ENCODE results near the gene CORT. TPM values are rescaled to one million over a fixed set of nuclear protein-coding genes. Genes with fewer than 3 reads are reported as not detected.

The CORT gene
- total RNA-seq, 2 experiments from 2014 or later: 0.36 TPM; not detected in 1

DNA sequence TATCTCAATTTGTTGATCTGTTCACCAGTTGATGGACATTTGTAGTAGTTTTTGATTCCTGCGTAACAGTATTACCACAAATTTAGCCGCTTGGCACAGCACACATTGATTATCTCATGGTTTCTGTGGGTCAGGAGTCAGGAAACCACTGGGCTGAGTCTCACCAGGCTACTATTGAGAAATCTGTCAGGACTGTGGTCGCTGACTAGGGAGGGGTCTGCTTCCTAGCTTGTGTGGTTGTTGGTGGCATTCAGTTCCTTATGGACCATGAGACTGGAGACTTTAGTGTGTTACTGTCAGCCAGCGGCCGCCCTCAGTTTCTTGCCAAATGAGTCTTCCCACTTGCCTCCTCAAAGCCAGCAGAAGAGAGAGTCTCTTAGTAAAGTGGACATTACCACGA, 34.7 kb downstream of the CORT start:
- CTCF ChIA-PET: interaction anchor here (2.9 kb wide), 1 partner anchor 10 kb away, joined by 26 read pairs; no protein-coding TSS in a partner anchor
- POLR2A ChIA-PET: interaction anchor here (0.7 kb wide), 1 partner anchor 10 kb away, joined by 4 read pairs; no protein-coding TSS in a partner anchor

DNA sequence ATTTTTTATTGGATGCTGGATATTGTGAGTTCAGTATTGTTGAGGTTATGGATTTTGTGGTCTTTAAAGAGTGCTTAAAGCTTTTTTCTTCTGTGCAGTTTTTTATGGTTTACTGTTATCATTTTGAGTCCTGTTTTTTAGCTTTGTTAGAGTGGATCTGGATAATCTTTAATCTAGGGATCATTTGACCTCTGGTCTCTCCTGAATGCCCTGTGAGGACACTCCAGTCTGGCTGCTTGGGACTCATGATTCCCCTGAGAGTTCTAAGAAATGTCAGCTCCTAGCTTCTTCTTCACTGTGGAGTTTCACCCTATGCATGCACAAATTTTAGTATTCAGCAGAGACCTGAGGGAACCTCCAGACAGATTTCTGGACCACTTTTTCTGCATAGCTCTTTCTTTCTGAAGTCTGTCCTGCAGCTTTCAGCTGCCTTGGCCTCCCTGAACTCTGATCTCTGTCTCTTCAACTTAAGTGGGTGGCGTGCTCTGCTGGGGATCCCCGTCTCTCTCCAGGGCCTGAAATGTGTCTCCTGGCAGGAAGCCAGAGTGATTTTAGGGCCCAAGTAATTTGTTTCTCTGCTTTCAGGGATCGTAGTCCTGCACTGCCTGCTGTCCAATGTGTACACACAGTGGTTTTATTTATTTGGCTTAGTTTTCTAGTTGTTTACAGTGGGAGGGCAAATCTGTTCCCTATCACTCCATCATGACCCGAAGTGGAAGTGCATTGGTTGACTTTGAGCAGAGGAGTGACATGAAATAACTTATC, 39.6 kb downstream of the CORT start:
- Mint-ChIP-seq H3K27ac (no peak overlapping the region), H3K27me3 (no peaks in the 10 kb centered on the region), H3K9me3 (no peaks in the 10 kb centered on the region), H3K36me3 (peaks cover 11% of the 10 kb centered on the region), H3K4me1 (ENCODE audit: low read depth) (peaks cover 14% of the 10 kb centered on the region), H3K4me3 (no peak overlapping the region)
- intact Hi-C loops (cut with micrococcal nuclease): no loop called here
- DNase-seq: no peak
- ChIA-PET CTCF (interaction anchor here (1.0 kb wide), 1 partner anchor 17 kb away, joined by 4 read pairs; no protein-coding TSS in a partner anchor), POLR2A (no interaction called here)

More for the DNA sequence above, 34.7 kb downstream of the CORT start:
- DNase-seq: no peak
- intact Hi-C loops (cut with micrococcal nuclease): no loop called here
- H3K36me3 Mint-ChIP-seq: peaks cover 10% of the 10 kb centered on the region
- H3K27me3 Mint-ChIP-seq: no peaks in the 10 kb centered on the region
- peaks cover 6% of the 10 kb centered on the region for H3K4me1 Mint-ChIP-seq (ENCODE audit: low read depth)
- H3K4me3 Mint-ChIP-seq: no peak overlapping the region
- H3K9me3 Mint-ChIP-seq: no peaks in the 10 kb centered on the region
- H3K27ac Mint-ChIP-seq: no peak overlapping the region

DNA sequence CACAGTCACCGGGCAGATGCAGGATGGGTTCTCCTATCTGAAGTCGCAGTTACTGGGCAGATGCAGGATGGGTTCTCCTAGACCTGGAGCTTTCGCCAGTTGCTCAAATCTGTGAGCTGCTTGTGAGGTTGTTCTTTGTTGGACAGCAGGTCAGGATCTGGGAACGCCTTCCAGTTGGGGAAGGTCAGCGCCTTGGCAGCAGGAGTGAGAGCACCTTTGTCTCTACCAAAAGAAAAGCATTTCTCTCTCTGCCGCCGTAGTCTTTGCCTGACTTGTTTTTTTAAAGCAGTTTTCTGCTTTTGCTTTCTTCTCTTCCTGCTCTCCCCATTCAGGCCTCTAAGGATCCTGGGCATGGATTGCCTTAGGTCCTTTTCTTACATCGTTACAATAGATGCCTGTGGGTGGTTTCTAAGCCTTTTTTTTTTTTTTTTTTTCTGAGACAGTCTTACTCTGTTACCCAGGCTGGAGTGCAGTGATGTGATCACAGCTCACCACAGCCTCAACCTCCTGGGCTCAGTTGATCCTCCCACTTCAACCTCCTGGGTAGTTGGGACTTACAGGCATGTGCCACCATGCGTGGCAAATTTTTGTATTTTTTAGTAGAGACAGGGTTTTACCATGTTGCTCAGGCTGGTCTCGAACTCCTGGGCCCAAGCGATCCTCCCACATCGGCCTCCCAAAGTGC, 40.6 kb downstream of the CORT start:
- CTCF ChIA-PET: interaction anchor here (6.4 to 10.5 kb wide), 2 partner anchors 20 to 60 kb away, joined by 106 to 159 read pairs; partner anchors contain the start of gene CENPS
- no peak overlapping the region for H3K4me3 Mint-ChIP-seq
- H3K27me3 Mint-ChIP-seq: no peaks in the 10 kb centered on the region
- DNase-seq: no peak
- no peak overlapping the region for H3K27ac Mint-ChIP-seq
- POLR2A ChIA-PET: interaction anchor here (0.6 kb wide), 1 partner anchor 59 kb away, joined by 3 read pairs; no protein-coding TSS in a partner anchor
- peaks cover 13% of the 10 kb centered on the region for H3K36me3 Mint-ChIP-seq
- intact Hi-C loops (cut with micrococcal nuclease): no loop called here
- no peaks in the 10 kb centered on the region for H3K9me3 Mint-ChIP-seq
- H3K4me1 Mint-ChIP-seq (ENCODE audit: low read depth): peaks cover 24% of the 10 kb centered on the region

DNA sequence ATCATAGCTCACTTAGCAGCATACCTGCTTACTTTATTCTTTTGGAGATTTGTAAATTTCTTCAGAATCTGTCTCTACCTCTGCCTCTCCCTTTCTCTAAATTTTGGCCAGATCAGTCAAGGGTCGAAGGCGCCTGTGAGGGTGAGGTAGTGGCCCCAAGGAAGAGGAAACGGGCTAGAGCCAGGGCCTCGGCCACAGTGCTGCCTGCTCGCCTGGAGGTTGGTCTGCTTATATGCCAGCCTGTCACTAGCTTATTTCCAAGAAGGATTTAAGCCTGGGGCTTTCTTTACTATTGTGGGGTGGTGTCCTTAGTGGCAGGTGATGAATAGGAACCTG, 44.6 kb downstream of the CORT start:
- Mint-ChIP-seq H3K9me3 (no peaks in the 10 kb centered on the region), H3K27me3 (no peaks in the 10 kb centered on the region), H3K36me3 (peaks cover 13% of the 10 kb centered on the region), H3K4me3 (no peak overlapping the region), H3K27ac (no peak overlapping the region), H3K4me1 (ENCODE audit: low read depth) (peaks cover 46% of the 10 kb centered on the region)
- CTCF ChIA-PET: interaction anchor here (0.5 to 10.5 kb wide), 48 partner anchors 8 to 883 kb away, joined by 3 to 159 read pairs (median 4); partner anchors contain the start of genes CENPS, DFFA, KIF1B and PEX14
- POLR2A ChIA-PET: interaction anchor here (0.7 to 1.3 kb wide), 3 partner anchors 10 to 64 kb away, joined by 3 to 4 read pairs (median 4); partner anchors contain the start of gene CENPS
- intact Hi-C loops (cut with micrococcal nuclease): loop anchor here (1.0 to 2.0 kb wide), 2 partner anchors 64 to 446 kb away; partner anchors contain the start of gene CENPS
- DNase-seq: no peak

DNA sequence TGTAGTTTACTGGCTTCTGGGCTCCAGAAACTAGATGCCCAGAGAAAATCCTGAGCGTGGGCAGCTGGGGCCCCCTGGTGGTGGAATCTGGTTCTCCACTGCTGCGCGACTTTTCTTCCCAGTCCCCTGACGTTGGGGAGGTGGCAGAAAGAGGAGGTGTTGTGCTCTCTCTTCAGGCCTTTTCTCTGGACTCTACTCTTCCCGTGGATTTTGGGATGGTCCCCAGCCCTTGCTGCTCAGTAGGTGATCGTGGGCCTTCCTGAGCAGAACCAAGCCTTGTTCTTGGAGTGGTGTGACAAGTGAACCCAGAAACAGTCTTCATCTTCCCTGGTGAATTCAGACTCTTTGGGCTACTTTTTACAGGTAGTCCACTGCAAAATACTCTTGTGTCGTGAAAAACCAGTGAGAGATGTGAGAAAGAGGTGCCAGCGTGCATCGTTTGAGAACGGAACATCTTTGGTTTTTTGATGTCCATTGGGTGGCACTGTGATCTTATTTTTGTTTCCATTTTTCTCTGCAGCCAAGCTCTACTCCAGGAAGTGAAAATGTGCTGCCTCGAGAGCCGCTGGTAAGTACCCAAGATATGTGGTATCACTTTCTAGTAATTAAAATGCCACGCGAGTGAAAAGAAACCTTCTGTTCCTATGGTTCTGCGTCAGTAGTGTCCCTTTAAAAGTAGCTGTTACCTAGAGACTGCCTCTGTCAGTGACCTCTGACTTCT, 45.1 kb downstream of the CORT start:
- ChIA-PET CTCF (interaction anchor here (0.5 to 10.5 kb wide), 58 partner anchors 8 to 883 kb away, joined by 3 to 159 read pairs (median 4); partner anchors contain the start of genes CENPS, DFFA, KIF1B and PEX14), POLR2A (interaction anchor here (0.7 to 1.3 kb wide), 6 partner anchors 11 to 65 kb away, joined by 3 to 8 read pairs (median 4); partner anchors contain the start of gene CENPS)
- H3K27me3 Mint-ChIP-seq: no peaks in the 10 kb centered on the region
- no peaks in the 10 kb centered on the region for H3K9me3 Mint-ChIP-seq
- DNase-seq: peak; percentile 89
- H3K27ac Mint-ChIP-seq: peak overlapping the region; percentile 79
- peak overlapping the region; percentile 63 for H3K4me3 Mint-ChIP-seq
- peaks cover 41% of the 10 kb centered on the region for H3K4me1 Mint-ChIP-seq (ENCODE audit: low read depth)
- intact Hi-C loops (cut with micrococcal nuclease): loop anchor here (1.0 to 2.0 kb wide), 5 partner anchors 16 to 446 kb away; partner anchors contain the start of genes CENPS and PEX14
- H3K36me3 Mint-ChIP-seq: peaks cover 8% of the 10 kb centered on the region

DNA sequence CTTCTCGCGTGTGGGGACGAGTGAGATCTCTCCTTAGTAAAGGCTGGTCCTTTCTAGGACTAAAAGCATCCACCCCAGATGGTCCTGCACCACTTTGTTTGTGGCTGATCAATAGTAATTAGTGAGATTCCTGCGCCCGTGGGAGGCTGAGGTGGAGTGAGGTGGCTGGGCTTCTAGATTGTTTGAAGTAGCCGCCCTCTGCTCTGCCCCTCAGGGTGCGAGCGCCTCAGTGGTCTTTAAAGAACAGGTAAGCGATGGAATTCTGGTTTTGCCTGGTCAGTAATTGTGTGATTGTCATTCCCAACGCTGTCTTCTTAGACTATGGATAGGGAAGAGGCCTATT, 45.6 kb downstream of the CORT start:
- Mint-ChIP-seq H3K4me3 (peak overlapping the region; percentile 63), H3K27ac (peak overlapping the region; percentile 79), H3K27me3 (no peaks in the 10 kb centered on the region), H3K36me3 (peaks cover 7% of the 10 kb centered on the region), H3K4me1 (ENCODE audit: low read depth) (peaks cover 38% of the 10 kb centered on the region), H3K9me3 (no peaks in the 10 kb centered on the region)
- ChIA-PET POLR2A (interaction anchor here (0.8 to 1.3 kb wide), 4 partner anchors 15 to 65 kb away, joined by 3 to 8 read pairs (median 4); partner anchors contain the start of gene CENPS), CTCF (interaction anchor here (0.6 to 10.5 kb wide), 39 partner anchors 8 to 884 kb away, joined by 3 to 159 read pairs (median 4); partner anchors contain the start of genes CENPS, PEX14, PGD and TARDBP)
- intact Hi-C loops (cut with micrococcal nuclease): loop anchor here (1.0 to 2.0 kb wide), 4 partner anchors 16 to 445 kb away; partner anchors contain the start of gene PEX14
- DNase-seq: no peak

DNA sequence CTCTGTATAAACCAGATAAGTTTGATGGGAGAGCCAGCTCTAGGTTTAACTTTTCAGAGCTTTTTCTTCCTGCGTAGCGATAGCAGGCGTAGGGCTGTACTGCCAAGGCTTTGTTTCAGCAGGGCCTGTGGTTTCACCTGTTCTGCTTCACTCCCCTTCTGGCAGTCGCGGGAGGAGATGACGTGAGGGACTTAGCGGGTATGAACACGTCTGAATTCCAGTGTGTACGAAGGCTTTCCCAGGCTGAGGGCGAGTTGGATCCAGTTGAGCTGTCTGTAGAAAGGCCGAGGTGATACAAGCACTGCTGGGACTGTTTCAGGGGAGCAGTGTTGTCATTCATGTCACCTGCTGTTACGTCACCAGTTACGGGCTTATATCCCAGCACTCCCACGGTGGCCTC, 46.1 kb downstream of the CORT start:
- POLR2A ChIA-PET: no interaction called here
- Mint-ChIP-seq H3K4me3 (no peak overlapping the region), H3K36me3 (peaks cover 7% of the 10 kb centered on the region), H3K27me3 (no peaks in the 10 kb centered on the region), H3K9me3 (no peaks in the 10 kb centered on the region), H3K4me1 (ENCODE audit: low read depth) (peaks cover 38% of the 10 kb centered on the region), H3K27ac (no peak overlapping the region)
- intact Hi-C loops (cut with micrococcal nuclease): loop anchor here (1.0 to 2.0 kb wide), 4 partner anchors 15 to 445 kb away; partner anchors contain the start of gene PEX14
- CTCF ChIA-PET: interaction anchor here (0.9 to 10.5 kb wide), 8 partner anchors 14 to 478 kb away, joined by 3 to 159 read pairs (median 15); partner anchors contain the start of genes CENPS and PEX14
- DNase-seq: no peak

DNA sequence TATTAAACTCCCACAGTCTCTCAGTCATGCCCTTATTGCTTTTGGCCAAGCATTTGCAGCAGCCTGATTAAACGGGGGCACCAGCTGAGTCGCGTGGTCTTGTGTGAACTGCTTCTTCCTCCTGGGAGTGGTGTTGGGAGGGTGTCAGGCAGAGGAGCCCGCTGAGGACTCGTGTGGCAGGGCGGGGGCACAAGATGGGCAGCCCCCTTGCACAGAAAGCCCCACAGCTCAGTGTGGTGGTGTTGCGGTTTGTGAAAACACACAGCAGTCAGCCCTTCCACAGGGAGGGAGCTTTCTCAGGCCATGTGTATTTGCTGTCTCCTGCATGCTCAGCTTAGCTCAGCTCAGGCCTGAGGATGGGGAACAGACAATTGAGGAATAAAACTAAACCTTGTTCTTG, 47.3 kb downstream of the CORT start:
- Mint-ChIP-seq H3K36me3 (peaks cover 7% of the 10 kb centered on the region), H3K27ac (no peak overlapping the region), H3K9me3 (no peaks in the 10 kb centered on the region), H3K27me3 (no peaks in the 10 kb centered on the region), H3K4me3 (no peak overlapping the region), H3K4me1 (ENCODE audit: low read depth) (peaks cover 42% of the 10 kb centered on the region)
- intact Hi-C loops (cut with micrococcal nuclease): no loop called here
- ChIA-PET CTCF (interaction anchor here (1.3 to 10.5 kb wide), 2 partner anchors 13 to 196 kb away, joined by 3 to 159 read pairs; no protein-coding TSS in a partner anchor), POLR2A (no interaction called here)
- DNase-seq: no peak

DNA sequence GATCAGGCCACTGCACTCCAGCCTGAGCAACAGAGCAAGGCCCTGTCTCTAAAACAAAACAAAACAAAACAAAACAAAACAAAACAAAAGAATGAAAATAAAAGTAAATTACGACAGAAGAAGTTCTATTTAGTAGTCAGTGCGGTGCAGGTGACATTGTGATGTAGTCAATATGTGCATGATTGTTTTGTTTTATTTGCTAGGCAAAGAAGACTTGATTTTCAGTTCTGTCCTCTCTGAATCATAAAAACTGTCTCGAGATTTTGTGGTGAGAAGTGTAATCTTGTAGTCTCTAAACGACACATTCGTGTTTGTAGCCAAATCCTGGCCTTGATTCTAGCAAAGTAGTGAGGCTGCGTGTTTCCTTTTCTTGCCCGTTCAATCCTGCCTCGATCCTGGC, 48.4 kb downstream of the CORT start:
- no peak overlapping the region for H3K4me3 Mint-ChIP-seq

More for the DNA sequence above, 48.4 kb downstream of the CORT start:
- no peak for DNase-seq
- peaks cover 45% of the 10 kb centered on the region for H3K4me1 Mint-ChIP-seq (ENCODE audit: low read depth)
- no peaks in the 10 kb centered on the region for H3K27me3 Mint-ChIP-seq
- intact Hi-C loops (cut with micrococcal nuclease): no loop called here
- peaks cover 7% of the 10 kb centered on the region for H3K36me3 Mint-ChIP-seq
- H3K27ac Mint-ChIP-seq: peak overlapping the region; percentile 18
- POLR2A ChIA-PET: no interaction called here
- CTCF ChIA-PET: interaction anchor here (1.3 to 10.5 kb wide), 2 partner anchors 12 to 195 kb away, joined by 3 to 159 read pairs; no protein-coding TSS in a partner anchor
- H3K9me3 Mint-ChIP-seq: no peaks in the 10 kb centered on the region
